Right cardiac atrium (tissue), 5 donors: ENCODE results near the gene UBAP2. TPM values are rescaled to one million over a fixed set of nuclear protein-coding genes. Genes with fewer than 3 reads are reported as not detected.
A peak's percentile ranks its signal among the peaks of the same experiment; 100 is the strongest.

Experiments used
- ATAC-seq, 2 donors: fragments of 200-7000 bp; cut with Tn5 transposase; one replicate each; pipeline versions ENCODE4 v1.8.0 to v1.9.1; 2020; ENCODE audit warnings: moderate library complexity in 2 of 2, mild to moderate bottlenecking in 1 of 2
- DNase-seq, 3 donors: peaks; one replicate each; pipeline ENCODE4 v3.0.0-alpha.2; 2020
- H3K27ac ChIP-seq: one replicate; pipeline ENCODE4 v1.5.1; 2013; ENCODE audit warnings: mild to moderate bottlenecking, low read length, control low read depth, moderate library complexity
- H3K27me3 ChIP-seq: one replicate; pipeline ENCODE4 v1.6.1; 2013; ENCODE audit not compliant: control insufficient read depth, insufficient read depth
- H3K4me1 ChIP-seq: one replicate; pipeline ENCODE4 v1.6.1; 2013; ENCODE audit warnings: low read length; ENCODE audit not compliant: control insufficient read depth, insufficient read depth
- H3K4me3 ChIP-seq: one replicate; pipeline ENCODE4 v1.5.1; 2013; ENCODE audit warnings: low read length, control low read depth
- H3K9me3 ChIP-seq: one replicate; pipeline ENCODE4 v1.6.1; 2013; ENCODE audit warnings: low read length; ENCODE audit not compliant: control insufficient read depth
- WGBS: extraction: QIAGEN DNeasy Blood & Tissue Kit; methylation state at CpG from one replicate; pipeline ENCODE4 v1.1.7; 2013; 5-methylcytosine and 5-hydroxymethylcytosine counted together
- intact Hi-C, 4 donors: fragments of 100-400 bp; cut with DNase I; formaldehyde crosslinking; loops; one replicate each; pipeline versions ENCODE4 v1.11.0 to v1.14.0; 2022 to 2023
- polyA plus RNA-seq: library from polyadenylated mRNA; stranded (reverse); fragments of 200-250 nt; gene quantifications from one replicate; pipeline ENCODE4 v1.2.3, GENCODE V29; 2013
- total RNA-seq, 4 donors: library from RNA; stranded (reverse); fragmentation: NEBNext Ultra II Directional; extraction: Animal tissue kit (Norgen Biotek cat#: 25700); gene quantifications; one replicate each; pipeline ENCODE4 v1.2.1, GENCODE V29; 2021
- donor health status: healthy with polysubstance abuse.
- donor health status: DM: no; HTN: yes; CAD: no.
- donor health status: DM: no; HTN: no; CAD: no.
- donor health status: DM: no; HTN: yes; CAD: no; lungs with severe emphysema.
- donor health status: DM: yes; HTN: yes; CAD: no.

Gene UBAP2
- total and polyA plus RNA-seq, 5 donors: 10.2 to 27.7 (median 26.4) TPM

DNA sequence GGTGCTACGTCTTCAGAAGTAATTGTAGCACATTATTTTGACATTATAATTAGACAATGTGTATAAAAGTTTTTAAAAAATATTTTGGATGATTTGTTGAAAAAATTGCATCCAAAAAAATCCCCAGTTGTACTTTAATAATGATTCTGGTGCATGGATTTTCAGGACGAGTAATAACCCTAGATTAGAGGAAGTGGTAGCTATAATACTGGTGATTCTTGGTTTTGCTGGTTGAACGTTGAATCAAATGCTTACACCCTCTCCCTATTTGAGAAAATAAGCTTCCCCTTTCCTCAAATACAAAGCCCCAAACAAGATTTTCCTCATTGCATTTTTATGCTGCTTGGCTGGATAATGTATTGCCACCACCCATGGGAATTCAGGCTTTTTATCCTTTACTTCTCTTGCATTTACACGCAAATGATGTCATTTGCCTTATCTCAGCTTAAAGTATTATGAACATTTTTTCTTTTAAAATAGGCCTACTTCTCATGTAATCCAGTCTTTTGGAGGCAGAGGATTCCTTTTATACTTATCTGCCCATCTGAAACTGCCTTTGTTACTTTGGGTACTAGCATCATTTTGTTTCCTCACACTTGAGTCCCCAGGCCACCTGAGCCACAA lies 145.4 kb downstream of the UBAP2 start:
- DNase-seq (no peak), ATAC-seq (no peak)
- intact Hi-C loops: no loop called here
- Histone ChIP-seq H3K9me3 (no peaks in the 10 kb centered on the region), H3K27ac (no peak overlapping the region), H3K4me1 (peaks cover 5% of the 10 kb centered on the region), H3K4me3 (no peak overlapping the region), H3K27me3 (no peaks in the 10 kb centered on the region)
- WGBS: 62% methylated on average over 4 of the region's 4 CpGs

GRCh38 chr9:33894316-33894715 lies 154.4 kb downstream of the UBAP2 start:
- Histone ChIP-seq H3K4me3 (no peak overlapping the region), H3K4me1 (no peaks in the 10 kb centered on the region), H3K27ac (no peak overlapping the region), H3K9me3 (no peaks in the 10 kb centered on the region), H3K27me3 (no peaks in the 10 kb centered on the region)
- DNase-seq (no peak), ATAC-seq (no peak)
- intact Hi-C loops: no loop called here

DNA sequence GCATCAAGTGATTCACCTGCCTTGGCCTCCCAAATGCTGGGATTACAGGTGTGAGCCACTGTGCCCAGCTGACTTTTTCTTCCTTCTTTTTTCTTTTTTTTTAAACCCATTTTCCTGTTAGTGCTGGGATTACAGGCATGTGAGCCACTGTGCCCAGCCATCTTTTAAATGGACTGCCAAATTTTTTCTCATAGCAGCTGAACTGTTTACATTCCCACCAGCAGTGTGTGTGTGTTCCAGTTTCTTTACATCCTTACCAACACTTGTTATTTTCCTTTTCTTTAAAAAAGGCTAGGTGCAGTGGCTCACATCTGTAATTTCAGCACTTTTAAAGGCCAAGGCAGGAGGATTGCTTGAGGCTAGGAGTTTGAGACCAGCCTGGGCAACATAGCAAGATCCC lies 154.8 kb downstream of the UBAP2 start:
- H3K27ac ChIP-seq: no peak overlapping the region
- no peaks in the 10 kb centered on the region for H3K4me1 ChIP-seq
- no peaks in the 10 kb centered on the region for H3K9me3 ChIP-seq
- no peak for ATAC-seq
- no peak for DNase-seq
- intact Hi-C loops: no loop called here
- H3K27me3 ChIP-seq: no peaks in the 10 kb centered on the region
- H3K4me3 ChIP-seq: no peak overlapping the region

- ATAC-seq: no peak
- Histone ChIP-seq H3K9me3 (no peaks in the 10 kb centered on the region), H3K4me1 (peaks cover 3% of the 10 kb centered on the region), H3K27me3 (no peaks in the 10 kb centered on the region), H3K27ac (no peak overlapping the region), H3K4me3 (no peak overlapping the region)
- 69% methylated on average over 2 of the region's 2 CpGs for WGBS
- DNase-seq: no peak
- intact Hi-C loops: no loop called here
Observed at GRCh38 chr9:33885948-33886347, 162.7 kb downstream of the UBAP2 start.

DNA sequence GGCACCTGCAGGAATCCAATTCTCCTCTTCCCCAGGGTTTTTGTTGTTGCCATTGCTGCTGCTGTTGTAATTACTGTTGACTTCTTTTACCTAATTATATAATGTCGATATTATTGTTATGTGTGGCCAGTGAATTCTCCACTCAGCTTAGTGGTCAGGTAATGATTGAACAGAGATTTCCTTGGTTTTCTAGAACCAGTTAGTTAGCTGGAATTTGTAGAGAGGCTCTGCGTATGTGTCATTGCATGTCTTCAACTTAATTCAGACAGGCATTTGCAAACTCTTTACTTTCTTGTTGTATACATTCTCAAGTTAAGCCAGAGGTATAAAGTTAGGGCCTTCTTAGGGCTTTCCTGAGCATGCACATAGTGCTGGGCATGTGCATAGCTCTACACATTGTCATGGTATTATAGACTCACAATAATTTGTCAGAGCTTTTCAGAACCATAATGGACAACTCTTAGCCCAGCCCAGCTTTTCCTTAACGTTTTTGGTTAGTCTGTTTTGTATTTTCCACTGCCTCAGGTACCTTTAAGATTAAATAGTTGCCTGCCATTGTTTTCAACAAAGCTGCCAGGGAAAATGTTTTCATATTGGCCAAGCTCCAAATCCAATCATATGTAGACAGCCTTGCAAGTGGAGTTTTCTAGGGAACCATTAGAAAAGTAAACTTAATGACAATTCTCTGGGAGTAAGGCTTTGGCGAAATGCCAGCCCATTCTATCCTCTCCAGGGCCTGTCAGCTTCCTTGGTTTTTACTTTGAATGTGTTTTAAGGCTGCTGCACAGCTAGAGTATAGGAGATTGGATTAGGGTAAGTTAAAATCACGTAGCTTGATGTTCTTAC lies 163.6 kb downstream of the UBAP2 start:
- Histone ChIP-seq H3K4me1 (peaks cover 6% of the 10 kb centered on the region), H3K27me3 (no peaks in the 10 kb centered on the region), H3K27ac (no peak overlapping the region), H3K4me3 (no peak overlapping the region), H3K9me3 (no peaks in the 10 kb centered on the region)
- peak in 2 of 3 donors; percentile 28 to 65 for DNase-seq
- 53% methylated on average over 5 of the region's 5 CpGs for WGBS
- ATAC-seq: peak; percentile 47 to 78
- intact Hi-C loops: no loop called here

DNA sequence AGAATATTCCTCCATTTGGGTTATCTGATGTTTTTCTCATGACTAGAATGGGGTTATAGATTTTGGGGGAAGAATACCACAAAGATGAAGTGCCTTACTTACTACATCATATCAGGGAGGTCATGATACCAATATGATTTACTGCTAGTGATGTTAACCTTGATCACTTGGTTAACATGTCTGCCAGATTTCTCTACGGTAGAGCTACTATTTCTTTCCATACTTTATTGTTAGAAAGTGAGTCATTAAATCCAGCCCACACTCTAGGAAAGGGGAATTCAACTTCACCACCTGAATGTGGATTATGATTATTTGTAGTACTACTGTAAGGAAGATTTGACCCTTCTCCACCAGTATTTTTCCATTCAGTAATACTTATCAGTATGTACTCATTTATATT lies 167.1 kb downstream of the UBAP2 start:
- DNase-seq (no peak), ATAC-seq (no peak)
- H3K27ac ChIP-seq: no peak overlapping the region
- H3K4me1 ChIP-seq: peaks cover 10% of the 10 kb centered on the region
- H3K4me3 ChIP-seq: no peak overlapping the region
- intact Hi-C loops: no loop called here
- no peaks in the 10 kb centered on the region for H3K27me3 ChIP-seq
- no peaks in the 10 kb centered on the region for H3K9me3 ChIP-seq
- WGBS: 25% methylated on average over 1 of the region's 1 CpG

DNA sequence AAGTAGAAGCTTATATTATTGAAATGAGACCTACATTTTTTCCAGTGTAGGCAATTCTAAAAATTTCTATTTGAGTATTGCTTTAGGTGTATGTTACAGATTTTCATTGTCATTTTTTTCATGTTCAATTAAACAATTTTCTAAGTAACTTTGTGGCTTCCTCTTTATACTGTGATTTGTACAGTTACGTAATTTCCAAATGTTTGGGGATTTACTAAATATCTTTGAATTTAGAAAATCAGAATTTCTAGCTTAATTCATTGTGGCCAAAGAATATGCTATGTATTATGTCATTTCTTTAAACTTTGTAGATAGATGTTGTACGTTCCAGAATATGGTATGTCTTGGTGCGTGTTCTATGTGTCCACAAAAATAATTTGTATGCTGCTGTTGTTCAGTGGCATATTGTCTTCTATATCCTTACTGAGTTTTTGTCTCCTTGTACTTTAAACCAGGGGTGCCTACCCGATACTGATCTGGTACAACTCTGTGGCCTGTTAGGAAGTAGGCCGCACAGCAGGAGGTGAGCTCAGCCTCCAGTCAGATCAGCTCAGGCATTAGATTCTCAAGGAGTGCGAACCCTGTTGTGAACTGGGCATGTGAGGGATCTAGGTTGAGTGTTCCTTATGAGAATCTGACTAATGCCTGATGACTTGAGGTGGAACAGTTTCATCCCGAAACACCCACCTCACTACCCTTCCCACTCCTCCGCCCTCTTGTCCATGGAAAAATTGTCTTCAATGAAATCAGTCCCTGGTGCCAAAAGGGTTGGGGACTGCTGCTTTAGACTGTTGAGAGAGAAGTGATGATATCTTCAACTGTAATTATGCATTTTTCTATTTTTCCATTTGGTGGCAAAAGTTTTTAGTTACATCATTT lies 168.2 kb downstream of the UBAP2 start:
- H3K27ac ChIP-seq: no peak overlapping the region
- no peak overlapping the region for H3K4me3 ChIP-seq
- ATAC-seq (no peak), DNase-seq (no peak)
- WGBS: 92% methylated on average over 8 of the region's 8 CpGs
- no peaks in the 10 kb centered on the region for H3K27me3 ChIP-seq
- intact Hi-C loops: no loop called here
- H3K9me3 ChIP-seq: no peaks in the 10 kb centered on the region
- H3K4me1 ChIP-seq: peaks cover 10% of the 10 kb centered on the region

DNA sequence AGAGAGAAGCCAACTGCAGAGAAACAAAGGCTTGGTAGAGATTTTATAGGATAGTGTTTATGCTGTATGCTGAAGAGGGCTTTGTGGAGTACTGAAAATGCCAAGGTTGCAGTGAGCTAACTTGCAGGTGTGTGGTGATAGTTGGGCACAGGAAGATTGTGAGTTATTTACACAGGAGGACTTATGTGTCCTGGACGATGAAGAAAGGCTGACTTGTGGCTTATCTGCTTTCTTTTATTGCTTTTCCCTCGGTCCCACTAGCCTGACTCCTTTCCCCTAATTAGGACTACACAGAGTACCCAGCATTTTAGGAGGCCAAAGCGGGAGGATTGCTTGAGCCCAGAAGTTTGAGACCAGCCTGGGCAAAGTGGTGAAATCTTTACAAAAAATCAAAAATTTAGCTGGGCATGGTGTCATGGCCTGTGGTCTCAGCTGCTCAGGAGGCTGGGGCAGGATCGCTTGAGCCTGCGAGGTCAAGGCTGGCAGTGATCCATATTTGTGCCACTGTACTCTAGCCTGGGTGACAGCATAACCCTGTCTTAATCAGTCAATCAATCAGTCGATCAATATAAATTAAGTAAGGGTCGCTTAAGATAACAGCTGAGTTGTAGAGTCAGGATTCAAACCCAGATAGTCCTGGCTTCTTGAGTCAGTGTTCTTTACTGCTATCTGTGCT lies 169.9 kb downstream of the UBAP2 start:
- DNase-seq: no peak
- peak in 1 of 2 donors; percentile 60 for ATAC-seq
- peaks cover 8% of the 10 kb centered on the region for H3K4me1 ChIP-seq

DNA sequence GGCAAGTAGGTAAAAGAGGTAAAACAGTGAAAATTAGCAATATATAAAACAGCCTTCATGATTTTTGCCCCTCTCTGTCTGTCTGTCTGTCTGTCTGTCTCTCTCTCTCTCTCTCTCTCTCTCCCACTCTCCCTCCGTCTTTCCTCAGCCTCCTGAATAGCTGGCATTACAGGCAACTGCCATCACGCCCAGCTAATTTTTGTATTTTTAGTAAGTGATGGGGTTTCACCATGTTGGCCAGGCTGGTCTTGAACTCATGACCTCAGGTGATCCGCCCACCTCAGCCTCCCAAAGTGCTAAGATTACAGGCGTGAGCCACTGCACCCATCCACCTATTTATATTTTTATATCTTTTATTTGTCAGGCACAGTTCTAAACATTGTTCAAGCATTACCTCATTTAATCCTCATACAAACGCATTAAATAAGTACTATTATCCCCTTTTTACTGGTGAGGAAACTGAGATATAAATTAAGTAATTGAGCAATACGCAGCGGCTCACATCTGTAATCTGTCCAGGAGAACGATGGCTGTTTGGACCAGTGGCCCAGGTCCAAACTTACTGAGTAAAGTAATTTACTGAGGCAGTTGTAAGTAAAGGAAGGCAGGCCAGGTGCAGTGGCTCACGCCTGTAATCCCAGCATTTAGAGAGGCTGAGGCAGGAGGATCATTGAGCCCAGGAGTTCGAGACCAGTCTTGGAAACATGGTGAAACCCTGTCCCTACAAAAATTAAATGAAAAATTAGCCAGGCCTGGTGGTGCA lies 170.8 kb downstream of the UBAP2 start:
- no peak for DNase-seq
- no peak overlapping the region for H3K4me3 ChIP-seq
- intact Hi-C loops: no loop called here
- H3K27me3 ChIP-seq: no peaks in the 10 kb centered on the region
- 79% methylated on average over 10 of the region's 10 CpGs for WGBS
- no peaks in the 10 kb centered on the region for H3K9me3 ChIP-seq
- no peak for ATAC-seq
- H3K4me1 ChIP-seq: peaks cover 7% of the 10 kb centered on the region
- H3K27ac ChIP-seq: no peak overlapping the region

More for the DNA sequence above, 169.9 kb downstream of the UBAP2 start:
- no peaks in the 10 kb centered on the region for H3K9me3 ChIP-seq
- 79% methylated on average over 7 of the region's 7 CpGs for WGBS
- H3K4me3 ChIP-seq: no peak overlapping the region
- H3K27me3 ChIP-seq: no peaks in the 10 kb centered on the region
- H3K27ac ChIP-seq: no peak overlapping the region
- intact Hi-C loops: no loop called here
